Stimulated activated CD4-positive, alpha-beta T cell treated with anti-CD3 and anti-CD28 coated beads, Interleukin-2, amount 100 ng/mL, for 24 hours (primary cell): Measurements from ENCODE around the gene SPTY2D1.
"Not testable (repeated sequence)": the region's sequence is repeated elsewhere in the genome, so short reads cannot be mapped to it uniquely, and the experiment has no call there.

Experiments used
- DNase-seq, 2 donors: peaks; one replicate each; pipeline ENCODE4 v3.0.0-alpha.2; 2020

The SPTY2D1 gene

DNA sequence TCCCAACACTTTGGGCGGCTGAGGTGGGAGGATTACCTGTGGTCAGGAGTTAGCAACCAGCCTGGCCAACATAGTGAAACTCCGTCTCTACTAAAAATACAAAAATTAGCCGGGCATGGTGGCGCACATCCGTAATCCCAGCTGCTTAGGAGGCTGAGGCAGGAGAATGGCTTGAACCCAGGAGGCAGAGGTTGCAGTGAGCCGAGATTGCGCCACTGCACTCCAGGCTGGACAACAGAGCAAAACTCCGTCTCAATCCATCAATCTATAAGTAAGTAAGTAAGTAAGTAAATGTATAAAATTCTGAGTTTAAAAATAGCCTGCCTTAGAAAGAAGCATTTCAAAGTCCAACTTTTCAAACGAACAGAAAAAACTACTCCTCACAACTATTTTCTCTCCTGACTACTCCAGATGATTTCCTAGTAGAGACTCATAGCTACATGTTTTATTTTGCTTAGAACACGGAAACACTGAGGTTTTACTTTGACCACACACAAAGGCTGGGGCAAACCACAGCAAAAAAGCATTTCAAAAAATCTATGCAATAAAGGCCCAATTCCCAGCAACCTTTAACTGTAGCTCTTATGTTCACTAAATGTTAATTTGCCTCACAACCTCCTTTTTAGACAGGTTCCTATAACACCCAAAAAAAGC is 16.3 kb downstream of the SPTY2D1 start:
- DNase-seq, result peak in 1 of 2 donors; percentile 14

DNA sequence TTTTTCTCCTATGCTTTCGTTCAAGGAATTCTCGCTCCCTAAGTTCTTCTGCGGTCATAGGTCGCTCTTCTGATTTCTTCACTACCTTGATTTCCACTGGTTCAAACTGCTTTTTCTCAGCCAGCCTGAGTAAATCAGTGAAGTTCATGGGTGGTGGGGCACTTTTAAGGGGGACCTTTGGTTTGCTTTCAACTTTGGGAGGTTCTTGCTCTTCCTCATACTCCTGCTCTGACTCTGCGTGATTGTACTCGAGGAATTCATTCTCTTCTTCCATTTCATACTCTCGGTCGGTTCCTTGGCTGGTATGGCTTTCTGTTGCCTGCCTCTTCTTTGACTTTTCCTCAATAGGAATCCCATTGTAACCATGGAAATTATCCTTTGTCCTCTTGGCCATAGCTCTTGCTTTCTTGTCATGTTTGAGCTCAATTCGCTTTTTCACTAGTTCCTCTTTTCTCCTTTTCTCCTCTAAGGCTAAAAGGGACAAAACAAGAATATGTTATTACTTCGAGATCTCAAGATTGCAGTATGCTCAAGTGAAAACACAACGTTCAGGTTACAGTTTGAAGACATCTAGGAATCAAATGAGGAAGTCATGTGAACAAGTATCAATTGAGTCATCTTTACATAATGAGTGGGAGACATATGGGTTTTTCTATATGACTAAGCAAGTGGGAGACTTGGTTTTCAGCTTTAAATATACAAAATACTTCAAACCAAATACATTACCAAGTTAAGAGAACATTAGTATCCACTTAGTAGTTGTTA is 18.3 kb downstream of the SPTY2D1 start:
- DNase-seq, result no peak

- no peak for DNase-seq
Measured at GRCh38 chr11:18614667-18615066, 19.5 kb downstream of the SPTY2D1 start.

DNA sequence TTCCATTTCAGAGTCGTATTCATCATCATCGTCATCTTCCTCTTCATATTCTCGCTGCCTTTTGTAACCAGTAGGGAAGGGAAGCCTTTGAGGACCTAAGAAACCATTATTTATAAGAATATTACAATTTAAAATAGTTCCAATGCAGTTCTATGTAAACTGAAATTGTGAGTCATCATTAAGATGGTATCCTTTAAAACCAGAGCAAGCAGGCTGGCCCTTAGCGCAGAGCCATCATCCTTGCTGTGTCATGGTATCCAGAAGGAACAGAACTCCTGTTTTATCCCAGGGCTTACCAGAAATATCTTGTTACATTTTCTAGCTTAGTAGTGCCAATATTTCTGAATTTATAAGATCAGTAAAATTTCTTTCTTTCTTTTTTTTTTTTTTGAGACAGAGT is 21.7 kb downstream of the SPTY2D1 start:
- DNase-seq, result no peak

DNA sequence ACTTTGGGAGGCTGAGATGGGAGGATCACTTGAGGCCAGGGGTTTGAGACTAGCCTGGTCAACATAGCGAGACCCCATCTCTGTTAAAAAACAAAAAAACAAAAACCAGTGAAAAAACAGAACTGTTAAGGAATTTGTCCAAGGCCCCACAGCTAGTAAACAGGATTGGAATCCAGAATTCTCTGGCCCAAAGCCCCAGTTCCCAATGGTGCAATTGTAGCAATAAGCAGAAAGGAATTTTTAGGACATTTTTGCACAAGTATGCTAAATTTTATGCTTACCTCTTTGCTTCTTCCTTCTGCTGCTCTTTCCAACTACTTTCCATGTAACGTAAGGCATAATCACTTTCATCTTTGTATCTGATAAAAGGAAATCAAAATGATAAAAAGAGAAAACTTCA is 22.9 kb downstream of the SPTY2D1 start:
- no peak for DNase-seq

- no peak for DNase-seq
Measured at GRCh38 chr11:18608376-18608775, 25.8 kb downstream of the SPTY2D1 start.

- no peak for DNase-seq
Measured at GRCh38 chr11:18600915-18601569, 33.1 kb downstream of the SPTY2D1 start.

DNA sequence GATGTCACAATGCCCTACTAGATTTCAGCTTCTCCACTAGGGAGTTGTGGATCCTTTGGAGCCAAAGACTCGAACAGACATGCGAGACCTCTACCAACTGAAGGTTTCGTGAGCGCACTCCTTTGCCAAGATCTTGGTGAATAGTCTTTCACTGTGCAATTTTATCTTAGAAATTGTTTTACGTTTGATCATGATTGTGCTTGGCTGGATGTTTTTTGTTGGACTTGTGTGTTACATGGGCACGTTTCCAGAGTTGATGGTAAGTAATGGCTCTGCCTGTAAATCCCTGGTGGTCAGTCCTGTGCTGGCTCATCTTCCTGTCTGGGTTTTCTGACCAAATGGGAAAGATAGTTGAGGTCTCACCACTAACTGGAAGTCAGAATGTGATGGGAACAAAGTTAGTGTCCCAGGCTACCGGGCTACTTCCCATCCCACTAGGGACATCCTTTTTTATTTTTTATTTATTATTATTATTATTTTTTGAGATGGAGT is 34.4 kb downstream of the SPTY2D1 start, which contains the start of gene MISFA:
Gene MISFA (plus strand): TSS at position 51 of the 492 bp plus-strand sequence. CDS start 140 bp downstream, at position 191.
- DNase-seq, result no peak

- no peak for DNase-seq
Measured at GRCh38 chr11:18594999-18595749, 39.0 kb downstream of the SPTY2D1 start.

- DNase-seq, result not testable (repeated sequence)
Measured at GRCh38 chr11:18594088-18594487, 40.1 kb downstream of the SPTY2D1 start.

DNA sequence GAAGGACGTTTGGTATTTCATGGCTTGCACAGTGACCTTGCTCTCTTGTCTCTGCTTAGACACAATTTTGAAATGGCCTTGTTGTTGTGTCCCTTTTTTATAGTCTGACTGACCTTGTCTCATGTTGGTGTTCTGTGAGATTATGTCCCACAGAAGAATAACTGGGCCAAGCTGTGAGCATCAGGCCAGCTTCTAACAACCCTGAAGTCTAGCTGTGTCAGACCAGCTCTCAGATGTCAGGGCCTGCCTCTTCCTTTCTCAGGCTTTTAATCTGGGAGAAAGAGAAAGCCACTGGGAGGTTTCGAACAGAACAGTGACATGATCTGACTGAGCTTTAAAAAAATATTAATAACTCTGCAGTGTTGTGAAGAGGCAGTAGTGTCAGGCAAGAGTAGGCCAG is 43.6 kb downstream of the SPTY2D1 start:
- no peak for DNase-seq

- peak; percentile 73 to 83 for DNase-seq
Measured at GRCh38 chr11:18588297-18589252, 45.6 kb downstream of the SPTY2D1 start, which contains the start of gene UEVLD. TSS of gene UEVLD (minus strand) at chr11:18588734. CDS start at chr11:18588654, 80 bp downstream.

DNA sequence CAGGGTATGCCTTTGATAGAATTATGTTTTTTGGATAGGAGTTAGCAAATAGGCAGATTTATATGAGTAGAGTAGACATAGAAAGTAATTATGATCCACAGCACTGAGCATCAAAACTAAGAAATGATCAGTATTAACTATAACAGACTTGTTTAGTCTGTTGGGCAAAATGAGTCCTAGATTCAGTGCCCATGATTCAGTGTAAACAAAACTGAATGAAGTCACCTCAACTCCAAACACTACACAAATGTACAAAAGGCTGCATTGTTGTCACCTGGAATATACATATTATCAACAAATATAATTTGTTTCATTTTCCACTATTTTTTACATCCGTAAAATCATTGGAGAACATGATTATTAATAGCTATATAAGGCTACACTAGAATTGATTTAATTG is 52.3 kb downstream of the SPTY2D1 start:
- no peak for DNase-seq

DNA sequence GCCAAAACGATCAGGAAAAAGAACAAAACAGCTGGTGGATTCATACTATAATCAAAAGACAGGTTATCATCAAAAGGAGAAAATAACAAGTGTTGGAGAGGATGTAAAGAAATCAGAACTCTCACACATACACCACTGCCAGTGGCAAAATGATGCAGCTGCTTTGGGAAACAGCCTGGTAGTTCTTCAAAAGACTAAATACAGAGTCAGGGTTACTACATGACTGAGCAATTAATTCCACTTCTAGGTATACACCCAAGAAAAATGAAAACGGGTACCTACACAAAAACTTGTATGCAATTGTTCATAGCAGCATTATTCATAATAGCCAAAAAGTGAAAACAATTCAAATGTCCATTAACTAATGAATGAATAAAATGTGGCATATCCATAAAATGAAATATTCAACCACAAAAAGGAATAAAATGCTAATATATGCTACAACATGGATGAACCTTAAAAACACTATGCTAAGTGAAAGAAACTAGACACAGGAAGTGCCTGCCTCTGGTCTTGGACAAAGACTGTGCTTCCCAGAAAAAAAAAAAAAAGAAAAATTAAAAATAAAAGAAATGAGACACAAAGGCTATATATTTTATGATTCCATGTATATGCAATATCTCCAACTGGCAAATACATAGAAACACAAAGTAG is 53.9 kb downstream of the SPTY2D1 start:
- DNase-seq, result no peak

GRCh38 chr11:18578975-18579598 is 55.1 kb downstream of the SPTY2D1 start:
- no peak for DNase-seq

- no peak for DNase-seq
Measured at GRCh38 chr11:18575361-18575760, 58.8 kb downstream of the SPTY2D1 start.

DNA sequence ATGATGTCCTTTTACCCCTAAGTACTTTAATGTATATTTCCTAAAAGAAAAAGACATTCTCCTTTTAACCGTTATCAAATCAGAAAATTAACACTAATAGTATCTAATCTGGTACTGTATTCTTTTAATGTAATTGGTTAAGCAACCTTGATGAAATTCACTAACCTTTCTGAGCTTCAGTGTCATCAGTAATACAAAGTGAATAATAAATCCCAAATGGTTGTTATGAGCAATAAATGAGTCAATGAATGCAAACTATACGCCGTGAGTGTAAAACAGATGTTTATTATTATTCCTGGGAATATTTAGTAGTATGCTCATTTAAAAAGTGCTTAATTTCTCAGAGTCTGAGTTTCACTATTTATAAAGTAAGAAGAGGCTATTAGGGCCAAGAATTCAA is 67.1 kb downstream of the SPTY2D1 start:
- DNase-seq, result no peak

DNA sequence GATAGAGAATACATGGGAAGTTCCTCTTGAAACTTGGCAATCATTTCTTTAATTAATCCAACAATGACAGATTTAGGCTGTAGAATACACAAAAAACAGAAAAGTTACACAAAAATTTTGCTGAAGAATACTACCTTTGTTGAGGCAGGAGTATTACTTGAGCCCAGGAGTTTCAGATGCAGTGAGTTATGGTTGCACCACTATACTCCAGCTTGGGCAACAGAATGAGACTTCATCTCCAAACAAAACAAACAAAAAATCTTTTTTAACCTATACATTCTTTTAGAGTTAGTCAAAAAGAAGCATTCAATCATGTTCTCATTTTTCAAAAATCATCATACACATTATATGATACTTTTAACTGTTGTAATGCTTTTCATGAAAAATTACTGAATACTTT is 67.7 kb downstream of the SPTY2D1 start:
- DNase-seq, result no peak

DNA sequence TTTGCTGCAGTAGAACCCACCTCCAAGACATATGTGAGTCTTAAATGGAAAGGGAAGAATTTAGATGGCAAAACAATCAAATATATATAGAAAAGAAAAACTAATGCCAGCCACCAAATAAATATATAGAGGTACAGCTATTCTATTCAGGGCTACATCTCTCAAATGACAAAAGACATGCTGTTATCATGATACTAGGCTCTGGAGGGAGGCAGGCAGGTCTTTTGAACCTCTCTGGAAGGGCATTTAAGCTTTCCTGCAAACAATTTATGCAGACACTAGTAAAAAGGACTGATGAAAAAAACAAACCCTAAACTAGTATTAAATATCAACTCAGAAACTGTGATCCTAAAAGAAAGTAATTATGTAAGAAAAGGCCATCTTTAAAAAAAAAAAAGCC is 70.0 kb downstream of the SPTY2D1 start:
- no peak for DNase-seq

- DNase-seq, result no peak
Measured at GRCh38 chr11:18563090-18563730, 70.9 kb downstream of the SPTY2D1 start.
